Measurements from ENCODE around the gene ANKS1A.
A peak's percentile ranks its signal among the peaks of the same experiment; 100 is the strongest.

The ANKS1A gene

DNA sequence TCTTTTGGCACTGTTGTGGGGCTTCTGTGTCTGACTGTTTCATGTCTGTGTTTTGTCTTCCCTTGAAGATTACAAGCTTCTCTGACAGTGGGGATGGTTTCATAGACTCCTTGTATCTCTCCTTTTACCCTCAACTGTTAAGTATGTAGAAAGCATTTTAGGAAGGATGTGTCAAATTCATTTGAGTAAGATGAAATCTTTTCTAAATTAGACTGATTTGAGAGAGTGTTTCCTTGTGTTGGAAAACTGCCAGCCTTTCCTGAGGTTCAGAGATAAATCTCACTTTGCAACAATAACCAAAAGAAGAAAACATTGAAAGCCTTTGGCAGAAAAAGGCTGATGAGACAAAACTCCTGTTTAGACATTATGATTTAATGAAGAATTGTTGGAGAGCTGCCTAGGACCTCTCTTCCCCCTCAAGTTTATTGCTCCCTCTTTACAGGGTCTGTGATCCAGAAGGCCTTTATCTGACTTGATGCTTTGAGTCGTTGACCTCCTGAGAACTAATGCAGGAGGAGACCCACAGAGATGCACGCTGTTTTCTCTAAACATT, 68.3 kb downstream of the ANKS1A start:
- DNase-seq (ENCODE audit: low spot score): no peak

DNA sequence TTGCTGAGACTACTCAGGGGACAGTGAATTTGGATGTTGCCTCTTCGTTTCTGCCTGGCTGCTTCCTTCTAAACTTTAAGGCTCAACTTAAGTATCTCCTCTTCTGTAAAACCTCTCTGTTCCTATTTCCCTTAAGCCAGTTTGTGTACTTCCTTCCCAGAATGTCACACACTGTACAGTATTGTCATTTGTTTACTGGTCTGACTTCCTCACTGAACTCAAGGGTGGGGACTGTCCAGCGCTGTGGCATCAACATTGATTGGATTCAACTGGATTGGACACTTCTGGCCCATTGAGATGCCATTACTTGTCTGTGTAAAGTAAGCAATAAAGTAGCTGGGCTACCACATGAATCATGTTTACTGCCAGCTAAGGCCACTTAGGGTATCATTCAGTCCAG, 69.7 kb downstream of the ANKS1A start:
- no peak for DNase-seq (ENCODE audit: low spot score)

DNA sequence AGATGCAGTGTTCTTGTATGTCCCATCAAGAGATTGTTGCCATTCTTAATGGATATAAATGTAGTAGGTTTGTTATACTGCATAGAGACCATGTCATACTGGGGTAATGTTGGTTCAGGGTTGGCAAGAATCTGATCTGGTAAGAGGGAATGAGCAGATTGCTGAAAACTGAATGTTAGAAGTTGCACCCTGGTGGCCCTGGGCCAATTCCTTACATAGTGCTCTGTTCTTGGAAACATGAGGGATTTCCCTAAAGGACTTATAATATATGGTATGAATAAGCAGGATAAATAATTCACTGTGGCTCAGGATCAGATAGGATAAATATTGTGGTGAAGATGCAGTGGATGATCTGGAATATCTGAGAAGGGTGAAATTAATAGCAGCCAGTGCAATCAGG, 70.2 kb downstream of the ANKS1A start:
- no peak for DNase-seq (ENCODE audit: low spot score)

DNA sequence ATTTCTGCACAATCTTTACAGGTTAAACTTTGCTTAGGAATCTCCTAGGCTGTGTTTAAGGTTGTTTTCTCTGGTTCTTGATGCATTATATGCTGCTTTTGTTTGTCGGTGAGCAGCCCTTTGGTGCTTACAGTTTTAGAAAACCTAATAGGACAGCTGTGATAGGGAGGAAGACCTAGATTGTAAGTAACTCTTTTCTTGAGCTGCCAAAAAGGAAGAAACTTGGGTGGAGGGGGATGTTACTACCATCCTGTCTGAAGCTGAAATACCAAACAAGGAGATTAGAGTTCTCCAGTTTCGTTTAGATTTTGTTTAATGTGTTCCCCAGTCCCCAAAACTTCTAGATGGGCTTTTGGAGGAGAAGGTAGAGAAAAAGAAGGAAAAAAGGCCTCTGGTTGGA, 72.0 kb downstream of the ANKS1A start:
- no peak for DNase-seq (ENCODE audit: low spot score)

DNA sequence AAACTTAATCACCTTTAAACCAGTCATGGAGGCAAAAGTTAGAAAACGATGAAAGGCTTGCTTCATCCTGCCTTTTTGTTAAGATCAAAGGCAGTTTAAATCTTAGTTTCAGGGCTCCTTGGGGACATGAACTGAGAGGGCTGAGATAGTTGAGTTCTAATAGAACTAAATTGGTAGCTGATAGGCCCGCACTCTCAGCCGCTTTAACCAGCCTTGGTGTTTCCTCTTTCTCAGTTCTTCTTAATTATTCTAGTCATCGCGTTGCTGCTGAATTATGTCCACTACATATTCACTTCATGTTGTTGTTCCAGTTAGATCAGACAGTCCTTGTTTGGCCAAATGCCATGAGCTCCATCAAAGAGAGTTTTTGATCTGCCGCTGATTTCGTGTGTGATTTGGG, 72.5 kb downstream of the ANKS1A start:
- no peak for DNase-seq (ENCODE audit: low spot score)

DNA sequence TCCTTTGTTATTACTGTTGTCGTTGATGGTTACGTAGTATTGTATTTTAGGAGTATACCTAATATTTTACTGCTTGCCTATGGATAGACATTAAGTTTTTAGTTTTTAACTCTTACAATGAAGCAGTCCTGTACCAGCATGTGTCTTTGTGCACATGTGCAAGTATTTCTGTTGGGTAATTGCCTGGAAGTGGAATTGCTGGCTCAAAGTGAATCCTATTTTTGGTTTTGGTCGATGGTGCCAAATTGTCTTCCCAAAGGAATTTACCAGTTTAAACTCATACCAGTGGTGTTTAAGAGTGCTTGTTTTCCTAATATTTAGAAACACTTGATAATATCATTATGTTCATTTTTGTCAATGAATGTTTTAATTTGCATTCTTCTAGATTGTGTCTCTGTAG, 75.5 kb downstream of the ANKS1A start:
- DNase-seq (ENCODE audit: low spot score): no peak

DNA sequence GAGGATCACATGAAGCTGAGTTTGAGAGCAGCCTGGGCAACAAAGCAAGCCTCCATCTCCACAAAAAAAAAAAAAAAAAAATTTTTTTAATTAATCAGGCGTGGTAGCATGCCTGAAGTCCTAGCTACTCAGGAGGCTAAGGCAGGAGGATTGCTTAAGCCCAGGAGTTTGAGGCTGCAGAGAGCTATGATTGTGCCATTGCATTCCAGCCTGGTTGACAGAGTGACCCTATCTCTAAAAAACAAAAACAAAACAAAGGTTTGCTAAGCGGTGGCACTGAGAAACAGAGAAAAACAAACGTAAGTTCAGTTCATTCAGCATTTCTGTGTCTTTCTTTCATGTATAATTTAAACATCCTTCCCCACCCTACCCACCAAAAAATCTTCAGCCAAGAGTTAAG, 78.4 kb downstream of the ANKS1A start:
- no peak for DNase-seq (ENCODE audit: low spot score)

DNA sequence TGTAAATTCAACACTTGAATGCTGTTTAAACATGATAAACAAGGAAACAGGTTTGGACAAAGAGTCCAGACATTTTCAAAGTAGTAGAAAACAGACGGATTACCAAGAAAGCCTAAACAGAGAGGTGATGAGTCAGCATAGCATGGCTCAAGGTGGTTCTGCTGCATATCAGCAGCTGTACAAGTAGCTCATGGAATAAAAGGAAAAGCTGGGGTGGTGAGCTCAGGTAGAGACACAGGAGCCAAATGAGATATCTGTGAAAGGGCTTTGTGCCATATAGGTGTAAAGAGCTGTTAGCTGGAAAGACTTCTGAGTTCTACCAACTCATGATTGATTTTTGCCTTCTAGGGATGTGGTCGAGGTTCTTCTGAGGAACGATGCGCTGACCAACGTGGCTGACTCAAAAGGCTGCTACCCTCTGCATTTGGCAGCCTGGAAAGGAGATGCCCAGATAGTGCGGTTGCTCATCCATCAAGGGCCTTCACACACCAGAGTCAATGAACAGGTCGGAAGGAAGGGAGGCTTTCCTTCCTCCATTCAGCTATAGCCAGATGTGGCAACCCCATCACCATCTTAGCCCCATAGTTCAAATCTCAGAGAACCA, 80.7 kb downstream of the ANKS1A start:
- DNase-seq (ENCODE audit: low spot score): no peak

DNA sequence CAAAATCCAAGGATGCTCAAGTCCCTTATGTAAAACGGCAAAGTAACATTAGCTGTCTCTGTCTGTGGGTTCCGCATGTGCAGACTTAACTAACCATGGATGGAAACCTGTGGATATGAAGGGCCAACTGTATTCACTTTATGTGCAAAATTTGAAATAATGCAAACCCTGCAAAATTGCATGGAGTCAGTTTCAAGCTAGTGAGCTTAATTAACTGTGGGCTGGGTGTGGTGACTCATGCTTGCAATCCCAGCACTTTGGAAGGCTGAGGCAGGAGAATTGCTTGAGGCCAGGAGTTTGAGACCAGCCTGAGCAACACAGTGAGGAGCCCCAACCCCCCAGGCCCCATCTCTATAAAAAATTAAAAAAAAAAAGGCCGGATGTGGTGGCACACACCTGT, 81.4 kb downstream of the ANKS1A start:
- no peak for DNase-seq (ENCODE audit: low spot score)

DNA sequence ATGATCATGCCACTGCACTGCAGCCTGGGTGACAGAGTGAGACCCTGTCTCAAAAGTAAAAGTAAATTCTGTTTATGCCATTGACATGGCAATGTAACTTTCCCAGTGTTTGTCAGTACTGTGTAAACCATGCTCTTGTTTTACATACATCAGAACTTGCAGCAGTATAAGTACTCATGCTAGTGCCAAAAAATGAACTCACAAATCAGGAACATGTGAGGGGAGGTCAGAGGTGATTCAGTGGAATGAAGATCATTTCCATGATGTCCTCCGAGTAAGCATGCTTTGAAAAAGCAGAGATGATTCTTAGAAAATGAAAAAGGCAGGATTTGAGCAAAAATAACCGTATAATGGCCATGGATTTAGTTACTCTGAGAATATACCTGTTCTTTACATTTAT, 81.9 kb downstream of the ANKS1A start:
- DNase-seq (ENCODE audit: low spot score): no peak

DNA sequence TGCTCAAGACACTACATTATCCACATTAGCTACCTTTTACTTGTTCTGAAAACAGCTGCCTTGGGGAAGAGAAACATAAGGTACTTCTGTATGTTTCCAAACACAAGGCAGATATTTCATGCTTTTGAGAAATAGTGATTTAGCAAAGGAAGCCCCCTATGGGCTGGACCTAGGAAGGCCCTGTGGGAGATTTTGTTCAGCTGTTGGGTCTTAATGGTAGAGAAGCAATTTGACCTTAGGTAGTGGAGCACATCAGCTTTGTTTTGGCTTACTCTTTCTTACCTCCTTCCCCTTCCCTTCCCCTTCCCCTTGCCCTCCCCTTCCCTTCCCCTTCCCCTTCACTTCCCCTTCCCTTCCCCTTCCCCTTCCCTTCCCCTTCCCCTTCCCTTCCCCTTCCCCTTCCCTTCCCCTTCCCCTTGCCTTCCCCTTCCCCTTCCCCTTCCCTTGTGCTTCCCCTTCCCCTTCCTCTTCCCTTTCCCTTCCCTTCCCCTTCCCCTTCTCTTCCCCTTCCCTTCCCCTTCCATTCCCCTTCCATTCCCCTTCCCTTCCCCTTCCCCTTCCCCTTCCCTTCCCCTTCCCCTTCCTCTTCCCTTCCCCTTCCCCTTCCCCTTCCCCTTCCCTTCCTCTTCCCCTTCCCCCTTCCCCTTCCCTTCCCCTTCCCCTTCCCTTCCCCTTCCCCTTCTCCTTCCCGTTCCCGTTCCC, 84.6 kb downstream of the ANKS1A start:
- no peak for DNase-seq (ENCODE audit: low spot score)

DNA sequence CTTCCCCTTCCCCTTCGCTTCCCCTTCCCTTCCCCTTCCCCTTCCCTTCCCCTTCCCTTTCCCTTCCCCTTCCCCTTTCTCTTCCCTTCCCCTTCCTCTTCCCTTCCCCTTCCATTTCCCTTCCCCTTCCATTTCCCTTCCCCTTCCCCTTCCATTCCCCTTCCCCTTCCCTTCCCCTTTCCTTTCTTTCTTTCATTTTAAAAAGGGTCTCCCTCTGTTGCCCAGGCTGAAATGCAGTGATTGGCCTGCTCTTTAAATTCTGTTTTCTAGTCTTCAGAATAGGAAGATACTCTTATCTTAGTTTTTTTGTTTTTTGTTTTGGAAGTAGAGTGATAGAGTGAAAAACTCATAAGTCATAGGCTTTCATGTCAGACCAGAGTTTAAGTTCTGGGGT, 85.2 kb downstream of the ANKS1A start:
- no peak for DNase-seq (ENCODE audit: low spot score)

DNA sequence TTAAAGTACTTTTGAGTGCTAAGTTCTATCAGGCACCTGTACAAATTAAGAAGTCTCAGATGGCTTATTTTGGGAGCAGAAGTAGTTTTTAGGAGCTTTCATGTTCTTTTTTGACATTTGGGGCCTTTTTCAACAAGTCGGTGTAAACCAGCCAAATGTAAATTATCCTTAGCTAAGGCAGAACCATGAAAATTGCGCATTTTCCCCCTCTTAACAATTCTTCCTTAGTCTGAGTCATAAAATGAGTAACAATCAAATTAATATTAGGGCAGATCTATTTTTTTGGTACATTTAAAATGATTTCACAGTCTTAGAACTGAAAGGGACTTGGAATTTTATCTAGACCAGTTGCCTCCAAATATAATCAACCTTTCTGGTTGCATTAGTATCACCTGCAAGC, 87.2 kb downstream of the ANKS1A start:
- no peak for DNase-seq (ENCODE audit: low spot score)

DNA sequence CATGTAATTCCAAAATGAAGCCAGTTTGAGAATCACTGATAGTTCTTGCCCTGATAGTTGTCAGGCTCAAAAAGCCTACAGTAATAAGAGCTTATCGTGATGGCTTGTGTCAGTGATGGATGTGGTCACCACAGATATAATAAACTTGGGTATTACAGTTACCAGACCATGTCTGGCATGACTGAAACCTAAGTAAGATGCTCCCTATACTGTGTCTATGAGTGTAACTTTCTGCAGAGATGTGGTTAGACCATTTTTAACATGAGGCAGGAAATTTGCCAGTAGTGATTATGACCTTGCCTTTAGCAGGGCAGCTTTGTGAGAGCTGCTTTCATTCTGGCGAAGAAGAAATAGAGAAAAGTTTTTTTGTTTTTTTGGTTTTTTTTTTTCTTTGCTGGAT, 90.2 kb downstream of the ANKS1A start:
- no peak for DNase-seq (ENCODE audit: low spot score)

DNA sequence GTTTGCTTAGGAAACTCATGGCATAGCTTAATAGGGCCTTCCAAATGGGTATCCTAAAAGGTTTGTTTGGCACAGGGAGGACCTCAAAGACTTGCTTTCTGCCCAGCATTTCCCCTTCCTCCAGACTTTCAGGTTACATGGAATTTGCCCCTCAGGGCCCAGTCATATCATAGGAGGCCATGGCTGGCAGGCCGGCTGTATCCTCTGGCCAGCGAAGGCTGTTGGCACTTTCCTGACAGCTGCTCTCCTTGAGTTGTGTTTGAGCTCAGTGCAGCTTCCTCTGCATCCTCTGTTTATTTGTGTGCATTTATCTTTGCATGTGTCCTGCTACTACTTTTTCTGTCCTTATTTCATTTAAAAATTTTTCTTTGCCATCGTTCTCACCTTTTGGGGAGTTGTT, 90.9 kb downstream of the ANKS1A start:
- no peak for DNase-seq (ENCODE audit: low spot score)

DNA sequence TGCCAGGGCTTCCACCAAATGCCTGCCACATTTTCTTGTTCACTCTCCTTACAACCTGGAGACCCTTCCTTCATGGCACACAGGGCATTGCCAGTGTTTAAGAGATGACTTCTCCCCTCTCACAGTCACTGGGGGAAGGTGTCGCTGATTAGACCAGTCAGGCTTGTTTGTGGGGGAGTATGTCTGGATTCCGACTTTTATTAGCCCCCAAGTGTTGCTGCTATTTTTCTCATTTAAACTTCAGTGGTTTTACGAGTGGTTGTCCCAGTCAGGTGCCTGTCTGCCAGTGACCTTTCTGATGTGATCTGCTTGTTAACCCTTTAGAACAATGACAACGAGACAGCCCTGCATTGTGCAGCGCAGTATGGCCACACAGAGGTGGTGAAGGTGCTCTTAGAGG, 92.3 kb downstream of the ANKS1A start:
- no peak for DNase-seq (ENCODE audit: low spot score)

DNA sequence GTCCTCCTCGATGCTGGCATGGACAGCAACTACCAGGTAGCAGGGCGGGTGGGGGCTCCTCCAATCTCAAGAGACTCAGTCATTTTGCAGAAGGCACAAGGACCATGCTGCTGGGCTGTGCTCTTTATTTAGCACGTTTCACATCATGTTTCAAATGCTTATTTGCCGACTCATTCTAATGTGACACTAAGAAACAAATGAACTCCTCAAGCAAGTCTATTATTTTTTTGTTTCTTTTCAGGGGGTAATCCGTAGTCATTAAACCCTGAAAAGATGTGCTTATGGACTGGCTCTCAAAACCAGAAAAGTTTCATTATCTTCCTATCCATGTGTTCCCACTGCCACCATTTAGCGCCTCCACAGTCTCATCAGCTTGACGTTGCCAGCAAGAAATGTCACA, 92.9 kb downstream of the ANKS1A start:
- no peak for DNase-seq (ENCODE audit: low spot score)

DNA sequence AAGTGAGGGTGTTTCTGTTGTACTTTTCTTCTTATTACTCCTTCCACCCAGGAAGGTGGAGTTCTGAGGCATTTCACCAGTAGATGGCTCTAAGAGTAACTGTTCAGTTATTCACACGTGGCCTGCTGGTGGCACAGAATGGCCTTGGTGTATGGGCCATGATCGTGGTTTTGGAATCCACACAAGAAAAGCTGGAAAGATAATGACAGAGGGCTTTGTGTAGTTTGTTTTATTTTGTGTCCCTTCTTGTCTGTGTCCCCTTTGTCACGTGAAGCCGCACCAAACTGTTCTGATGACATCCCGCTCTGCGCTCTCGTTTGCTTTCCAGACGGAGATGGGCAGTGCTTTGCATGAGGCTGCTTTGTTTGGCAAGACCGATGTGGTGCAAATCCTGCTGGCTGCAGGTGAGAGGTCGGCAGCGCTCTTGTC, 93.4 kb downstream of the ANKS1A start:
- no peak for DNase-seq (ENCODE audit: low spot score)

DNA sequence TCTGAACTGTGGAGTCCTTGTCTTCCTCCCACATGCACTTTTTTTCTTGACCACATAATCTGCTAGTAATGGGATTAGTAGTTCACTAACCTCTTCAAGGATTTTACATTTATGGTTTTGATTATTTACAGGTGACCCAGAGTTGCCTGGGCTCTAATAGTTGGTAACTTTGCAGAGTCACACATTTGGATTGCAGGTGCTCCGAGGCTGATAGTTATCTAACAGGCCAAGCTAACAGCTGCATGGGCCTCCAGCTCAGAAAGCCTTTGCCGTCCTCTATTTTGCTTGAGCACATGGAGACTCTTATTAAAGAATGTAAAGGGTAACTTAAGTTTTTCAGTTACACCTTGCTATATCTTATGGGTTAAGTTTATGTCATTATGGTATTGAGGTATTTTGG, 95.4 kb downstream of the ANKS1A start:
- no peak for DNase-seq (ENCODE audit: low spot score)

DNA sequence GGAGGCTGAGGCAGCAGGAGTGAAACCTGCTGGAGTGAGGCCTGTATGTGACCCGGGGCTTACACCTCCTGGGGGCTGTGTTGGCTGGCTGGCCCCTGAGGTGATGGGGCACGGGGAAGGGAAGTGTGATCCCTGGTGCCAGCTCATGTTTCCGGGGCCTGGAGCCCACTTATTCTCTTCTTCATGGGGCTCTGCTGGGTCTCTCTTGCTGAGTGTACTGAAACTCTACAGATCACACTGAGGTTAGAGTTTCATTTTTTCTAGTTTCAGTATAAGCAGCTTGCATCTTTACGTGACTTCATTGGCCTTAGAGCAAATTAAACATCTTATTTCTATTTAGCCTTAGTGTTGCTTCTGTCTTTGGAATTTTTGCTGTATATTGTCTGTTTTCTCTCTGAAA, 96.2 kb downstream of the ANKS1A start:
- DNase-seq (ENCODE audit: low spot score): no peak

DNA sequence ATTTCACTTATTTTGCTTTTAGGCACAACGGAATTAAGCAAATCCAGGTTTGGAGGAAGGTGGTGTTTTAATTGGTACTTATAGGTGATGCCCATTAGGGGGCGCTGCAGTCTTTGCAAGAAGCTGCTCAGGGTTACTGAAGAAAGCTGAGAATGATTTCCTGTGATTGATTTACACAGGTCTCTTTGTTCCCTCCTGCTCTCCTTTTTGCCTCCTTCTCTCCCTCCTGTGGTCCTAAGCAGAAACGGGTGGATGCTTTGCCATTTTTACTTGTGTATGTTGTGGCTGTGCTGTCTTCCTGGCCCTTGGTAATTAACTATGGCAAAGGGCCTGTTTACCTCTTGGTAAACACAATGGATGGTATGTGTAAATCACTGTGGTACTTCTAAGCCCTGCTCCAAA, 97.8 kb downstream of the ANKS1A start:
- DNase-seq (ENCODE audit: low spot score): peak; percentile 35

DNA sequence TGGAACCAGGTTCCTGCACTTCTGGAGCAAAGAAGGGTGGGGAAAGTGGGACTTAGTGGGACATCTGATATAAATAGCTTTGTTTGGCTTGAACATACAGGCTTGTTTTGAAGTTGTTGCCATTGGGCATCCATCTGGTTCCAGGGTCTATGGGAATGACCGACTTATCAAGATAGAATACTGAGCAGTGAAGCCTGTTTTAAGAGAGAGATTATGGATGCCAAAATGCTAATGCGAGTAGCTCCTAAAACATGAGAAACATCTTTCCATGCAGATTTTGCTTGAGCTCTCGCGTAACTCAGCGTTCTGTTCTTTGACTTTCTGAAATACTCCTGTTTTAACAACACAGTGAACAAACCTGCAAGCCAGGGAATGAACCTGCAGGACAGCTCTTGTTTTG, 98.5 kb downstream of the ANKS1A start:
- DNase-seq (ENCODE audit: low spot score): no peak

DNA sequence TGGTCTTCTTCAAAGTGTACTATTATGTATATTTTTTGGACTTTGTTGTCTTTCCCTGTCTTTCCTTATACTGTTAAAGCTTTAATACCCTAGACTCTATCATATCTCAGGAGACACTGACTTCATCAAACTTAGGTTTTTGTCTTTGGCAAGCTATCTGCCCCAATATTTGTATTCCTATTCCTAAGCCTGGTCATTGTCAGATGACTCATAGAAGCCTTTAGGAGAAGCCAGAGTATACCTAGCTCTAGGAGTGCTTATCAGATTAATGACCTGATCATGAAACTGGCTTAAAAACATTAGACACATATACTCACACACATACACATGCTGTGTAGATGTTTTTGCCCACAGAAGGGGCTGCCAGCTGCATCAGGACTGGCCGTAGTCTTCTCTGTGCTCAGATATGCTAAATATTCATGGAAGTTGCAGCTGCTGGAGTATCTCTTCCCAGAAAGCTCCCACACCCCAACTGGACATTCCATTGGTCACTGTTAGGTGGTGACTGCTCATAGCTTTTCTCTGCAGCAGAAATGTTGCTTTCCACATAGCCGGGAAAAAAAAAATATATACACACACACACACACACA, 102.0 kb downstream of the ANKS1A start:
- no peak for DNase-seq (ENCODE audit: low spot score)

DNA sequence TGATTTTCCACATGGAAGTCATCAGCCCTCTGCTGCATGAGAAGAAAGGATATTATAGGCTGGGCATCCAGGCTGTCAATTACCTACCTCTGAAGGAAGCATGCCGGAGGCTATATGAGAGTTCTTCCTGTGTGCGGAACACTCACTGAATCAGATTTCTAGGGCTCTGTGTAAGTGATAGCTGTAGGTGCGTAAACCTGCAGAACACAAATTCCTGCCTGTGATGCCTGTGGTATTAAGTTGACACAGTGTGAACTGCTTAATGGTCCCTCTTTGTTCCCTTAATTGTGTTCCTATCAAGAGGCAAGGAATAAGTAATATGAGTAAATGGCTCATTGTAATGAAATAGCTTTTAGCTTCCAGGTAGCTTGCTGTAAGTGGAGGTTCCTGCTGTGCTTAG, 103.3 kb downstream of the ANKS1A start:
- DNase-seq (ENCODE audit: low spot score): no peak

Data from SW480 (cell line).